ENCODE data around the gene MAML1. TPM values are rescaled to one million over a fixed set of nuclear protein-coding genes. Genes with fewer than 3 reads are reported as not detected.

Gene MAML1
- total RNA-seq, 1 donor from 2014 or later, result 59.1 TPM

GRCh38 chr5:179806250-179807048 is 73.8 kb downstream of the MAML1 start, which contains the start of gene MGAT4B:
Gene MGAT4B (minus strand): TSS chr5:179806866. CDS start chr5:179806583, 283 bp downstream.
- H3K4me1 Mint-ChIP-seq, result peaks cover 25% of the 10 kb centered on the region
- no peaks in the 10 kb centered on the region for H3K9me3 Mint-ChIP-seq
- DNase-seq (ENCODE audit: low read depth, low spot score), result peak; percentile 50
- TF ChIP-seq CTCF (conservative IDR thresholded peaks at IDR 0.05), result no peak
- peak within 1 kb of the TSS; percentile 72 for H3K4me3 Mint-ChIP-seq
- peaks cover 2% of the 10 kb centered on the region for H3K27me3 Mint-ChIP-seq (ENCODE audit: low read depth)
- H3K27ac Mint-ChIP-seq (ENCODE audit: unreplicated experiment), result peak within 1 kb of the TSS; percentile 50
- H3K36me3 Mint-ChIP-seq (ENCODE audit: low read depth), result peaks cover 2% of the 10 kb centered on the region

GRCh38 chr5:179812135-179812825 is 79.7 kb downstream of the MAML1 start:
- Mint-ChIP-seq H3K27ac (ENCODE audit: unreplicated experiment) (no peak overlapping the region), H3K27me3 (ENCODE audit: low read depth) (peaks cover 2% of the 10 kb centered on the region), H3K4me3 (peak overlapping the region; percentile 15), H3K4me1 (peaks cover 4% of the 10 kb centered on the region), H3K36me3 (ENCODE audit: low read depth) (peaks cover 9% of the 10 kb centered on the region), H3K9me3 (no peaks in the 10 kb centered on the region)
- no peak for TF ChIP-seq CTCF (conservative IDR thresholded peaks at IDR 0.05)
- no peak for DNase-seq (ENCODE audit: low read depth, low spot score)

- H3K4me3 Mint-ChIP-seq, result peak overlapping the region; percentile 74
- no peak for TF ChIP-seq CTCF (conservative IDR thresholded peaks at IDR 0.05)
- H3K9me3 Mint-ChIP-seq, result no peaks in the 10 kb centered on the region
- DNase-seq (ENCODE audit: low read depth, low spot score), result no peak
- no peak overlapping the region for H3K27ac Mint-ChIP-seq (ENCODE audit: unreplicated experiment)
- H3K4me1 Mint-ChIP-seq, result peaks cover 8% of the 10 kb centered on the region
- peaks cover 9% of the 10 kb centered on the region for H3K36me3 Mint-ChIP-seq (ENCODE audit: low read depth)
- peaks cover 5% of the 10 kb centered on the region for H3K27me3 Mint-ChIP-seq (ENCODE audit: low read depth)
Observed at GRCh38 chr5:179812997-179813607, 80.5 kb downstream of the MAML1 start.

GRCh38 chr5:179814090-179814489 is 81.5 kb downstream of the MAML1 start:
- H3K27ac Mint-ChIP-seq (ENCODE audit: unreplicated experiment), result no peak overlapping the region
- no peak for TF ChIP-seq CTCF (conservative IDR thresholded peaks at IDR 0.05)
- H3K27me3 Mint-ChIP-seq (ENCODE audit: low read depth), result peaks cover 6% of the 10 kb centered on the region
- H3K4me3 Mint-ChIP-seq, result peak overlapping the region; percentile 69
- H3K9me3 Mint-ChIP-seq, result no peaks in the 10 kb centered on the region
- peaks cover 9% of the 10 kb centered on the region for H3K36me3 Mint-ChIP-seq (ENCODE audit: low read depth)
- peaks cover 15% of the 10 kb centered on the region for H3K4me1 Mint-ChIP-seq
- DNase-seq (ENCODE audit: low read depth, low spot score), result no peak

GRCh38 chr5:179815491-179816249 is 83.0 kb downstream of the MAML1 start:
- Mint-ChIP-seq H3K36me3 (ENCODE audit: low read depth) (peaks cover 9% of the 10 kb centered on the region), H3K4me3 (peak overlapping the region; percentile 77), H3K27me3 (ENCODE audit: low read depth) (peaks cover 9% of the 10 kb centered on the region), H3K27ac (ENCODE audit: unreplicated experiment) (no peak overlapping the region), H3K9me3 (no peaks in the 10 kb centered on the region), H3K4me1 (peaks cover 22% of the 10 kb centered on the region)
- DNase-seq (ENCODE audit: low read depth, low spot score), result no peak
- no peak for TF ChIP-seq CTCF (conservative IDR thresholded peaks at IDR 0.05)
